Astrocyte of the cerebellum (primary cell): Measurements from ENCODE around the gene RPS18.
"Not testable (repeated sequence)": the region's sequence is repeated elsewhere in the genome, so short reads cannot be mapped to it uniquely, and the experiment has no call there.

Experiments used
- DNase-seq: peaks from one replicate; pipeline ENCODE4 v3.0.0-alpha.2; 2011; ENCODE audit warnings: low read depth
- H3K4me3 ChIP-seq: 2 replicates; pipeline ENCODE4 v1.5.1; 2011; ENCODE audit warnings: mild to moderate bottlenecking, low read depth, low read length, moderate library complexity
- CTCF ChIP-seq: IDR thresholded peaks from 2 replicates; pipeline ENCODE4 v1.5.1; 2012; ENCODE audit warnings: low read length, low read depth, moderate library complexity, mild to moderate bottlenecking; ENCODE audit errors: missing control alignments
- in situ Hi-C: cut with HindIII; loops from 2 replicates; pipeline ENCODE4 v1.10.0; 2017; ENCODE audit warnings: low sequenced_read_pairs

RPS18 gene

DNA sequence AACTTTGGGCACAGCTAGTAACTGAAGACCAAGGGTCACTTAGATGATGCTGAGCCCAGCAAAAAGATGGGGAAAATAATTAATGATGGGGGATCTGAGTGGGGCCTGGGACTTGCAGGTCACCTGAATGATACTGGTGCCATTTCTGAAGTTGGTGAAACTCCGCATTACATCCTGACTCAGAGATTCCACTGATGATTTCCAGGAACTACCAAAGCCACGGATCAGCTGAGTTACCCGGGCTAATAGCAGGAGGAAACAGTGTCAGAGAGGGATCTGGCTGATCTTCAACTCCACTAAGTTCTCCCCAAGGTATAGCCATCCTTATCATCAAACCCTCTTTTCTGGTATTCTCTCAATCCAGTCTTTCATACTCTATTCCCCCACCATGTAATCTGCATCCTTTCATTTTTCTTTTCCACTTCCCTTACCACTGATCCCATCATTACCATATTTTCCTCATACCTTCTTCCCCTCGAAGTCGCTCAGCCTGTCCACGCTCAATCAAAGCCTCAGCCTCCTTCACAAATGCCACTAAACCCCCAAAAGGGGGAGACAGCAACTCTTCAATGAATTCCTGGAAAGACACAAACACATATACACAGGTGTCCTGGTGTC lies 20.4 kb upstream of the RPS18 start:
- in situ Hi-C loops, result no loop called here
- no peak overlapping the region for H3K4me3 ChIP-seq
- TF ChIP-seq CTCF, result no peak
- DNase-seq, result no peak

- no peak for DNase-seq
- in situ Hi-C loops, result no loop called here
- H3K4me3 ChIP-seq, result no peak overlapping the region
- TF ChIP-seq CTCF, result no peak
Observed at GRCh38 chr6:33252759-33253158, 19.1 kb upstream of the RPS18 start.

DNA sequence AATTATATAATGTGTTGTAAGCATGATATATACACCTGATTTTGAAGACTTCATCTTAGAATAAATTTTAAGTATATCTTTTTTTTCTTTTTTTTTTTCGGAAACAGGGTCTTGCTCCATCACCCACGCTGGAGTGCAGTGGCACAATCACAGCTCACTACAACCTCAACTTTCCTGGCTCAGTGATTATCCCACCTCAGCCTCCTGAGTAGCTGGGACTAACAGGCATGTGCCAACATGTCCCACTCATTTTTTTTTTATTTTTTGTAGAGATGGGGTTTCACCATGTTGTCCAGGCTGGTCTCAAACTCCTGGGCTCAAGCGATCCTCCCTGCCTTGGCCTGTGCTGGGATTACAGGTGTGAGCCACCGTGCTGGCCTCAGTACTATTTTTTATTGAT lies 17.3 kb upstream of the RPS18 start:
- in situ Hi-C loops, result no loop called here
- DNase-seq, result no peak
- TF ChIP-seq CTCF, result no peak
- H3K4me3 ChIP-seq, result no peak overlapping the region

GRCh38 chr6:33259032-33259431 lies 12.8 kb upstream of the RPS18 start:
- no peak for TF ChIP-seq CTCF
- H3K4me3 ChIP-seq, result no peak overlapping the region
- in situ Hi-C loops, result no loop called here
- no peak for DNase-seq

DNA sequence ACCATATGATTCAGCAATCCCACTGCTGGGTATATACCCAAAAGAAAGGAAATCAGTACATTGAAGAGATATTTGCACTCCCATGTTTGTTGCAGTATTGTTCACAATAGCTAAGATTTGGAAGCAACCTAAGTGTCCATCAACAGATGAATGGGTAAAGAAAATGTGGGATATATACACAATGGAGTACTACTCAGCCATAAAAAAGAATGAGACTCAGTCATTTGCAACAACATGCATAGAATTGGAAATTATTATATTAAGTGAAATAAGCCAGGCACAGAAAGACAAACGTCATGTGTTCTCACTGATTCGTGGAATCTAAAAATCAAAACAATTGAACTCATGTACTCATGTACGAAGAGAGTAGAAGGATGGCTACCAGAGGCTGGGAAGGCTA lies 9.4 kb upstream of the RPS18 start:
- in situ Hi-C loops, H3K4me3 ChIP-seq, DNase-seq: not testable (repeated sequence)

DNA sequence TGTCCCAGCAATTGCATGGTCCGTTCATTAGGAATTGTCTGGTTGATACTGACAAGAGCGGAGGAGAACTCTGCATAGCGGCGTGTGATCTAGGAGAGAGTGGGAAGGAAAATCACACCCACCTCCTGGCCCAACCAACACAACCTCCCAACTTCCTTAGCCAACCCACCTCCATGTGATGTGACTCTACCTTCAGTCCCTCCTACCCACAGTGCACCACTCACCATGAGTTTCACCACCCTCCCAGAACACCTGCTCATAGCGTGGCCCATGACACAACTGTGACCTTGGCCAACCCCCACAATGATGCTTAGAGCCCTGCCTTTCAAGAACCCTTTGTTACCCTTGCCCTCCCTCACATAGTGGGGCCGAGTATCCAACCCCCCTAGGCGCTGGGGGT lies 7.9 kb upstream of the RPS18 start:
- H3K4me3 ChIP-seq, result no peak overlapping the region
- DNase-seq, result no peak
- in situ Hi-C loops, result no loop called here
- no peak for TF ChIP-seq CTCF

DNA sequence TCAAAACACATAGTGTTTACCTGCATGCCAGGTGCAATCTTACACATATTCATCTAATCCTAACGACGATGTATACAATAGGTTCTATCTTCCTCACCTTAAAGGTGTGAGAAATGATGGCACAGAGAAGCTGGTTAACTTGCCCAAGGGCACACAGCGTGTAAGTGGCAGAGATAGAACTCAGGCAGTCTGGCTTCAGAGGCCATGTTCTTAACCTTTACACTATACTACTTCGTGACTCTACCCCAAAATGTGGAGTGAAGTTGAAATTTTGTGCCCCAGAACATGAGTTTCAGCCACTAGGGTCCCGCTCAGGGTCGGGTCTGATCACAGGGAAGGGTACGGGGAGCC lies 783 bp upstream of the RPS18 start:
- no peak for DNase-seq
- peak; percentile 10 for TF ChIP-seq CTCF
- peak overlapping the region; percentile 95 for H3K4me3 ChIP-seq
- in situ Hi-C loops, result no loop called here
